Calu3 (cell line): ENCODE results near the gene TP53BP1. TPM values are rescaled to one million over a fixed set of nuclear protein-coding genes. Genes with fewer than 3 reads are reported as not detected.

ENCODE experiments used
- BruUV-seq: library from RNA; stranded (reverse); fragments of 400-500 nt; replicated peaks from 2 replicates; lab custom pipeline; 2021; lab: Mats Ljungman, UMichigan
- CTCF ChIA-PET: fragments of 300-600 bp; sonication (Branson Sonifier 250); formaldehyde crosslinking; loops from one replicate; lab custom pipeline; 2022; ENCODE audit warnings: antibody characterized with exemption; lab: Charles Lee
- DNase-seq: peaks from one replicate; pipeline ENCODE4 v3.0.0; 2022
- H3K27ac Mint-ChIP-seq: one replicate; pipeline ENCODE4 v1.8.0; 2022; ENCODE audit warnings: mixed read lengths; ENCODE audit not compliant: unreplicated experiment
- H3K27me3 Mint-ChIP-seq: one replicate; pipeline ENCODE4 v1.8.0; 2022; ENCODE audit warnings: mixed read lengths; ENCODE audit not compliant: unreplicated experiment
- H3K36me3 Mint-ChIP-seq: one replicate; pipeline ENCODE4 v1.8.0; 2022; ENCODE audit warnings: mild to moderate bottlenecking, moderate library complexity, mixed read lengths; ENCODE audit not compliant: insufficient read depth, unreplicated experiment
- H3K4me1 Mint-ChIP-seq: one replicate; pipeline ENCODE4 v1.8.0; 2022; ENCODE audit warnings: mild to moderate bottlenecking, low read depth, mixed read lengths; ENCODE audit not compliant: unreplicated experiment
- H3K4me3 Mint-ChIP-seq: one replicate; pipeline ENCODE4 v1.8.0; 2022; ENCODE audit warnings: mild to moderate bottlenecking, low read depth, moderate library complexity, mixed read lengths; ENCODE audit not compliant: unreplicated experiment
- H3K9me3 Mint-ChIP-seq: one replicate; pipeline ENCODE4 v1.8.0; 2022; ENCODE audit warnings: low read depth, mixed read lengths; ENCODE audit not compliant: unreplicated experiment
- intact Hi-C: fragments of 100-400 bp; cut with micrococcal nuclease; formaldehyde crosslinking; loops from one replicate; pipeline ENCODE4 v1.10.0; 2022; ENCODE audit not compliant: unreplicated experiment
- total RNA-seq: library from RNA; stranded (reverse); gene quantifications from 2 replicates; pipeline ENCODE4 v1.2.3, GENCODE V29; 2022
- TF ChIP-seq, protein P1 (sequence below): fragments of 200-600 bp; IDR thresholded peaks from one replicate; pipeline ENCODE4 v1.8.0; 2022; ENCODE audit warnings: antibody characterized with exemption; ENCODE audit not compliant: unreplicated experiment

The TP53BP1 gene
- total RNA-seq, 1 experiment from 2014 or later = 36.2 TPM

DNA sequence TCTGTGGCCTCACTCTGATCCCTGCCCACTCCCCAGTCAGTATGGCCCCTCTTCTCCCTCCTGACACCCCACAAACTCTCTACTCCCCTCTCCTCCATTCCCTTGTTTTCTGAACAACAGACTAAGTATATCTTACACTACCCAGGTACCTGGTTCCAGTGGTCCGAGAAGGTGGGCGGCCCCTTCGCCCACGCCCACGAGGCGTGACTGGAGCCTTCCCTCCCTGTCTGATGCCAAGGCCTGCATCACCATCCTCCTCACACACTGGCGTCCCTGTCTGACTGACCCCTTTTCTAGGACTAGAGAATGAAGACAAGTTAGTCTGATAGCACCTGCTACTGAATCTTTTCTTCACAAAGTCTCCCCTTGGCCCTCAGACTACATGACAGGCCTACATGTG is 72.1 kb downstream of the TP53BP1 start:
- Mint-ChIP-seq H3K4me3 (no peak overlapping the region), H3K36me3 (peaks cover 14% of the 10 kb centered on the region), H3K9me3 (no peaks in the 10 kb centered on the region), H3K4me1 (no peaks in the 10 kb centered on the region), H3K27ac (no peak overlapping the region), H3K27me3 (no peaks in the 10 kb centered on the region)
- TF ChIP-seq, protein P1, sequence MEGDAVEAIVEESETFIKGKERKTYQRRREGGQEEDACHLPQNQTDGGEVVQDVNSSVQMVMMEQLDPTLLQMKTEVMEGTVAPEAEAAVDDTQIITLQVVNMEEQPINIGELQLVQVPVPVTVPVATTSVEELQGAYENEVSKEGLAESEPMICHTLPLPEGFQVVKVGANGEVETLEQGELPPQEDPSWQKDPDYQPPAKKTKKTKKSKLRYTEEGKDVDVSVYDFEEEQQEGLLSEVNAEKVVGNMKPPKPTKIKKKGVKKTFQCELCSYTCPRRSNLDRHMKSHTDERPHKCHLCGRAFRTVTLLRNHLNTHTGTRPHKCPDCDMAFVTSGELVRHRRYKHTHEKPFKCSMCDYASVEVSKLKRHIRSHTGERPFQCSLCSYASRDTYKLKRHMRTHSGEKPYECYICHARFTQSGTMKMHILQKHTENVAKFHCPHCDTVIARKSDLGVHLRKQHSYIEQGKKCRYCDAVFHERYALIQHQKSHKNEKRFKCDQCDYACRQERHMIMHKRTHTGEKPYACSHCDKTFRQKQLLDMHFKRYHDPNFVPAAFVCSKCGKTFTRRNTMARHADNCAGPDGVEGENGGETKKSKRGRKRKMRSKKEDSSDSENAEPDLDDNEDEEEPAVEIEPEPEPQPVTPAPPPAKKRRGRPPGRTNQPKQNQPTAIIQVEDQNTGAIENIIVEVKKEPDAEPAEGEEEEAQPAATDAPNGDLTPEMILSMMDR = no peak
- intact Hi-C loops = no loop called here
- CTCF ChIA-PET = no interaction called here
- no TSS peak for BruUV-seq
- DNase-seq = no peak

DNA sequence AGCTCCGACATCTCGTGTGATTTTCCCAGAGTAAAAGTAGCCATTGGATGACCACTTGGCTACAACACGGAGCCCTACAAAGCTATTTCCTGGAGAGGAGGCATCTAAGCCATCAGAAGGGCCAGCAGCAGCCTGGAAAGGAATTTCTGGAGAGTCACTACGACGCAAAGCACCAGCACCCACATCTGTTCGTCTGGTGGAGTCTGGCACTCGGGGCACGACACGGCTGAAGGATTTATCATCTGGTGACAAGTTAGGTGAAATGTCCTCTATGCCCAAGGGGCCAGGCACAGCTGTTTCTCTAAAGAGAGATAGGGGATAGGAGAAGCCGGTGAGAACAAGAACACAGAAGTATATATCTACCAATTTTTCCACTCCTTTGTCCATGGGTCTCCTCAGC is 72.5 kb downstream of the TP53BP1 start:
- Mint-ChIP-seq H3K36me3 (peaks cover 14% of the 10 kb centered on the region), H3K9me3 (no peaks in the 10 kb centered on the region), H3K27me3 (no peaks in the 10 kb centered on the region), H3K27ac (no peak overlapping the region), H3K4me3 (no peak overlapping the region), H3K4me1 (no peaks in the 10 kb centered on the region)
- no peak for DNase-seq
- TF ChIP-seq, protein P1 = no peak
- intact Hi-C loops = no loop called here
- CTCF ChIA-PET = no interaction called here
- BruUV-seq = no TSS peak

DNA sequence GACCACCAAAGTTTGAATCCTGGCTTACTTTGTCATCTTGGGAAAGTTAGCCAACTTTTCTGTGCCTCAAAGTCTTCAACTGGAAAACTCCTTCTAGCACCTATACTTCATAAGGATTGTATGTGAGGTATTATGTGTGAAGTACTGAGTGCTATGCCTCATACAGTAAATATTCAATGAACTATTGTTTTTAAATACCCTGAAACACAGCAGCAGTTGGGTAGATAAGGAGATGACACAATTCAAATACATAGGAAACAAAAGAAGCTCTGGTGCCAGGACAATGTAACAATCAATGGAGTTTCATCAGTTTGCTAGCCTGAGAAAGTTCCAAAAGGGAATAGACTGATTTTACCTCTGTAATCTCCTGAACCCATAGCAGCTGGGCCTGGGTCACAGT is 78.8 kb downstream of the TP53BP1 start:
- Mint-ChIP-seq H3K27me3 (no peaks in the 10 kb centered on the region), H3K4me1 (no peaks in the 10 kb centered on the region), H3K36me3 (peaks cover 31% of the 10 kb centered on the region), H3K27ac (no peak overlapping the region), H3K9me3 (no peaks in the 10 kb centered on the region), H3K4me3 (no peak overlapping the region)
- no peak for DNase-seq
- TF ChIP-seq, protein P1 = no peak
- intact Hi-C loops = no loop called here
- no TSS peak for BruUV-seq
- CTCF ChIA-PET = no interaction called here

DNA sequence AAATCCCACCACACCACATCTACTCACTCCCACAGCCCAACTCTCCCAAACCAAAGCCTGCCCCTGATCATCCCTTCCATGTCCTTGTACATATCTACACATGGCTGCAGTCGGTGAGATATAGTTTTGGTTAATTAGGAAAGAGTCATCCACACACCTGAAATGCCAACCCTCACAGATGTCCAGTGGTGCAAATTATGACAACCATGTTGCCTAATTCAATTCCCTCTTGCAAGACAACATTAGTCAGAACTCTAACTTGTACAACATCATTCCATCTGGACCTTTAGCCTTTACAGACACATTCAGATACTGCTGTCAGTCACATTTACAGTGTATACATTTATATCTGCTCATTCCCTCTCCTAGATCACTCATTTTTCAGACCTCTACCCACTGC is 80.9 kb downstream of the TP53BP1 start:
- BruUV-seq = no TSS peak
- CTCF ChIA-PET = no interaction called here
- TF ChIP-seq, protein P1 = no peak
- Mint-ChIP-seq H3K27ac (no peak overlapping the region), H3K4me3 (no peak overlapping the region), H3K4me1 (no peaks in the 10 kb centered on the region), H3K9me3 (no peaks in the 10 kb centered on the region), H3K36me3 (peaks cover 21% of the 10 kb centered on the region), H3K27me3 (no peaks in the 10 kb centered on the region)
- intact Hi-C loops = no loop called here
- DNase-seq = no peak
